NCI-H774 (cell line): ENCODE data around the gene SRSF9.
"Not testable (repeated sequence)": the region's sequence is repeated elsewhere in the genome, so short reads cannot be mapped to it uniquely, and the experiment has no call there.

Source experiments
- DNase-seq: peaks from one replicate; lab custom pipeline; 2025; lab: John Stamatoyannopoulos, UW

Gene SRSF9

GRCh38 chr12:120481022-120481767, 11.6 kb upstream of the SRSF9 start:
- no peak for DNase-seq

- DNase-seq = no peak
Observed at GRCh38 chr12:120480211-120480610, 10.7 kb upstream of the SRSF9 start.

GRCh38 chr12:120479458-120479857, 9.9 kb upstream of the SRSF9 start:
- no peak for DNase-seq

GRCh38 chr12:120475643-120476042, 6.1 kb upstream of the SRSF9 start:
- no peak for DNase-seq

GRCh38 chr12:120474616-120474960, 5.0 kb upstream of the SRSF9 start:
- DNase-seq = no peak

- DNase-seq = no peak
Observed at GRCh38 chr12:120473807-120474615, 4.5 kb upstream of the SRSF9 start.

GRCh38 chr12:120472521-120472920, 3.0 kb upstream of the SRSF9 start:
- DNase-seq = no peak

- no peak for DNase-seq
Observed at GRCh38 chr12:120470150-120470784, 719 bp upstream of the SRSF9 start.

GRCh38 chr12:120468821-120469449, 613 bp downstream of the SRSF9 start:
- no peak for DNase-seq

GRCh38 chr12:120468325-120468820, 1.2 kb downstream of the SRSF9 start:
- DNase-seq = no peak

GRCh38 chr12:120467439-120467838, 2.1 kb downstream of the SRSF9 start:
- no peak for DNase-seq

- no peak for DNase-seq
Observed at GRCh38 chr12:120466560-120467315, 2.8 kb downstream of the SRSF9 start.

- no peak for DNase-seq
Observed at GRCh38 chr12:120465756-120466155, 3.8 kb downstream of the SRSF9 start.

- no peak for DNase-seq
Observed at GRCh38 chr12:120463712-120464111, 5.8 kb downstream of the SRSF9 start.

- no peak for DNase-seq
Observed at GRCh38 chr12:120462099-120462640, 7.4 kb downstream of the SRSF9 start.

- no peak for DNase-seq
Observed at GRCh38 chr12:120460157-120460556, 9.4 kb downstream of the SRSF9 start.

- DNase-seq = no peak
Observed at GRCh38 chr12:120457133-120457532, 12.4 kb downstream of the SRSF9 start.

- no peak for DNase-seq
Observed at GRCh38 chr12:120455302-120455701, 14.2 kb downstream of the SRSF9 start.

- DNase-seq = no peak
Observed at GRCh38 chr12:120453977-120454376, 15.6 kb downstream of the SRSF9 start.

GRCh38 chr12:120453060-120453750, 16.3 kb downstream of the SRSF9 start:
- DNase-seq = no peak

GRCh38 chr12:120452524-120452923, 17.0 kb downstream of the SRSF9 start:
- DNase-seq = not testable (repeated sequence)
